ENCODE data around the gene LRRC52. TPM values are rescaled to one million over a fixed set of nuclear protein-coding genes. Genes with fewer than 3 reads are reported as not detected.

LRRC52 gene
- total and polyA plus RNA-seq, 3 experiments from 2014 or later, result not detected

- H3K9me3 Mint-ChIP-seq, result peaks cover 0 to 2% (median 0%) of the 10 kb centered on the region in 5 donors
- ChIA-PET CTCF (no interaction called here), POLR2A (no interaction called here)
- Histone ChIP-seq H3K9me3 (ENCODE audit: low read length) (no peaks in the 10 kb centered on the region), H3K4me1 (ENCODE audit: insufficient read depth, low read length) (no peaks in the 10 kb centered on the region), H3K27ac (ENCODE audit: low read depth, low read length) (no peak overlapping the region), H3K36me3 (ENCODE audit: insufficient read depth, low read length) (no peaks in the 10 kb centered on the region), H3K27me3 (ENCODE audit: insufficient read depth, low read length, poor library complexity, severe bottlenecking) (no peaks in the 10 kb centered on the region), H3K4me3 (ENCODE audit: low read length) (no peak overlapping the region)
- H3K4me3 Mint-ChIP-seq, result no peak overlapping the region
- H3K27me3 Mint-ChIP-seq, result peaks cover 7 to 26% of the 10 kb centered on the region in 2 donors
- H3K4me1 Mint-ChIP-seq, result no peaks in the 10 kb centered on the region
- H3K27ac Mint-ChIP-seq, result no peak overlapping the region
- no peaks in the 10 kb centered on the region for H3K36me3 Mint-ChIP-seq
- no peak for DNase-seq
These were observed 36.2 kb upstream of the LRRC52 start for GRCh38 chr1:165507570-165507969.

- no peak for DNase-seq
- Histone ChIP-seq H3K9me3 (ENCODE audit: low read length) (no peaks in the 10 kb centered on the region), H3K27ac (ENCODE audit: low read depth, low read length) (no peak overlapping the region), H3K36me3 (ENCODE audit: insufficient read depth, low read length) (no peaks in the 10 kb centered on the region), H3K27me3 (ENCODE audit: insufficient read depth, low read length, poor library complexity, severe bottlenecking) (no peaks in the 10 kb centered on the region), H3K4me1 (ENCODE audit: insufficient read depth, low read length) (no peaks in the 10 kb centered on the region), H3K4me3 (ENCODE audit: low read length) (no peak overlapping the region)
- CTCF ChIA-PET, result no interaction called here
- no peak overlapping the region for H3K27ac Mint-ChIP-seq
- no peaks in the 10 kb centered on the region for H3K4me1 Mint-ChIP-seq
- peaks cover 0 to 2% (median 0%) of the 10 kb centered on the region in 5 donors for H3K9me3 Mint-ChIP-seq
- POLR2A ChIA-PET, result no interaction called here
- H3K36me3 Mint-ChIP-seq, result no peaks in the 10 kb centered on the region
- H3K27me3 Mint-ChIP-seq, result peaks cover 5 to 24% of the 10 kb centered on the region in 2 donors
- no peak overlapping the region for H3K4me3 Mint-ChIP-seq
These were observed 35.5 kb upstream of the LRRC52 start for GRCh38 chr1:165508291-165508690.

GRCh38 chr1:165512816-165513215 lies 31.0 kb upstream of the LRRC52 start:
- peaks cover 6 to 19% of the 10 kb centered on the region in 2 donors for H3K27me3 Mint-ChIP-seq
- Histone ChIP-seq H3K4me1 (ENCODE audit: insufficient read depth, low read length) (no peaks in the 10 kb centered on the region), H3K9me3 (ENCODE audit: low read length) (no peaks in the 10 kb centered on the region), H3K27me3 (ENCODE audit: insufficient read depth, low read length, poor library complexity, severe bottlenecking) (no peaks in the 10 kb centered on the region), H3K4me3 (ENCODE audit: low read length) (no peak overlapping the region), H3K27ac (ENCODE audit: low read depth, low read length) (no peak overlapping the region), H3K36me3 (ENCODE audit: insufficient read depth, low read length) (no peaks in the 10 kb centered on the region)
- H3K36me3 Mint-ChIP-seq, result no peaks in the 10 kb centered on the region
- POLR2A ChIA-PET, result no interaction called here
- no peaks in the 10 kb centered on the region for H3K4me1 Mint-ChIP-seq
- CTCF ChIA-PET, result no interaction called here
- no peak overlapping the region for H3K4me3 Mint-ChIP-seq
- H3K27ac Mint-ChIP-seq, result no peak overlapping the region
- DNase-seq, result no peak
- no peaks in the 10 kb centered on the region for H3K9me3 Mint-ChIP-seq

- H3K36me3 ChIP-seq (ENCODE audit: insufficient read depth, low read length), result no peaks in the 10 kb centered on the region
- Mint-ChIP-seq H3K27me3 (peaks cover 7 to 36% of the 10 kb centered on the region in 2 donors), H3K36me3 (no peaks in the 10 kb centered on the region), H3K4me1 (no peaks in the 10 kb centered on the region), H3K27ac (no peak overlapping the region), H3K4me3 (no peak overlapping the region), H3K9me3 (peaks cover 5 to 16% (median 11%) of the 10 kb centered on the region in 5 donors)
- CTCF ChIA-PET, result no interaction called here
- no peaks in the 10 kb centered on the region for H3K9me3 ChIP-seq (ENCODE audit: low read length)
- no peak overlapping the region for H3K27ac ChIP-seq (ENCODE audit: low read depth, low read length)
- H3K4me3 ChIP-seq (ENCODE audit: low read length), result no peak overlapping the region
- POLR2A ChIA-PET, result no interaction called here
- H3K27me3 ChIP-seq (ENCODE audit: insufficient read depth, low read length, poor library complexity, severe bottlenecking), result no peaks in the 10 kb centered on the region
- no peak for DNase-seq
- H3K4me1 ChIP-seq (ENCODE audit: insufficient read depth, low read length), result no peaks in the 10 kb centered on the region
These were observed 27.3 kb upstream of the LRRC52 start for GRCh38 chr1:165516469-165516868.

- no peaks in the 10 kb centered on the region for H3K4me1 ChIP-seq (ENCODE audit: insufficient read depth, low read length)
- H3K4me3 ChIP-seq (ENCODE audit: low read length), result no peak overlapping the region
- Mint-ChIP-seq H3K36me3 (no peaks in the 10 kb centered on the region), H3K4me3 (no peak overlapping the region), H3K4me1 (no peaks in the 10 kb centered on the region), H3K27me3 (peaks cover 17 to 49% of the 10 kb centered on the region in 2 donors), H3K9me3 (peaks cover 10 to 26% (median 16%) of the 10 kb centered on the region in 5 donors), H3K27ac (no peak overlapping the region)
- DNase-seq, result no peak
- ChIA-PET POLR2A (no interaction called here), CTCF (no interaction called here)
- H3K27me3 ChIP-seq (ENCODE audit: insufficient read depth, low read length, poor library complexity, severe bottlenecking), result no peaks in the 10 kb centered on the region
- no peaks in the 10 kb centered on the region for H3K36me3 ChIP-seq (ENCODE audit: insufficient read depth, low read length)
- no peak overlapping the region for H3K27ac ChIP-seq (ENCODE audit: low read depth, low read length)
- H3K9me3 ChIP-seq (ENCODE audit: low read length), result no peaks in the 10 kb centered on the region
These were observed 23.2 kb upstream of the LRRC52 start for GRCh38 chr1:165520646-165521045.

GRCh38 chr1:165524639-165525285 lies 19.0 kb upstream of the LRRC52 start:
- Mint-ChIP-seq H3K4me1 (no peaks in the 10 kb centered on the region), H3K9me3 (peaks cover 7 to 17% (median 16%) of the 10 kb centered on the region in 5 donors), H3K36me3 (no peaks in the 10 kb centered on the region), H3K4me3 (no peak overlapping the region), H3K27me3 (peaks cover 31 to 69% of the 10 kb centered on the region in 2 donors), H3K27ac (no peak overlapping the region)
- H3K27me3 ChIP-seq (ENCODE audit: insufficient read depth, low read length, poor library complexity, severe bottlenecking), result peaks cover 8% of the 10 kb centered on the region
- ChIA-PET CTCF (no interaction called here), POLR2A (no interaction called here)
- no peak overlapping the region for H3K27ac ChIP-seq (ENCODE audit: low read depth, low read length)
- H3K4me1 ChIP-seq (ENCODE audit: insufficient read depth, low read length), result no peaks in the 10 kb centered on the region
- H3K36me3 ChIP-seq (ENCODE audit: insufficient read depth, low read length), result no peaks in the 10 kb centered on the region
- DNase-seq, result no peak
- no peaks in the 10 kb centered on the region for H3K9me3 ChIP-seq (ENCODE audit: low read length)
- H3K4me3 ChIP-seq (ENCODE audit: low read length), result no peak overlapping the region

- peaks cover 3 to 17% (median 13%) of the 10 kb centered on the region in 5 donors for H3K9me3 Mint-ChIP-seq
- no peak overlapping the region for H3K4me3 Mint-ChIP-seq
- H3K4me3 ChIP-seq (ENCODE audit: low read length), result no peak overlapping the region
- DNase-seq, result no peak
- H3K36me3 ChIP-seq (ENCODE audit: insufficient read depth, low read length), result no peaks in the 10 kb centered on the region
- no peak overlapping the region for H3K27ac ChIP-seq (ENCODE audit: low read depth, low read length)
- no peaks in the 10 kb centered on the region for H3K4me1 Mint-ChIP-seq
- CTCF ChIA-PET, result no interaction called here
- peaks cover 29 to 66% of the 10 kb centered on the region in 2 donors for H3K27me3 Mint-ChIP-seq
- H3K27me3 ChIP-seq (ENCODE audit: insufficient read depth, low read length, poor library complexity, severe bottlenecking), result peaks cover 8% of the 10 kb centered on the region
- H3K27ac Mint-ChIP-seq, result no peak overlapping the region
- no peaks in the 10 kb centered on the region for H3K4me1 ChIP-seq (ENCODE audit: insufficient read depth, low read length)
- POLR2A ChIA-PET, result no interaction called here
- H3K9me3 ChIP-seq (ENCODE audit: low read length), result no peaks in the 10 kb centered on the region
- H3K36me3 Mint-ChIP-seq, result no peaks in the 10 kb centered on the region
These were observed 18.1 kb upstream of the LRRC52 start for GRCh38 chr1:165525708-165526107.

GRCh38 chr1:165527251-165528007 lies 16.4 kb upstream of the LRRC52 start:
- no peaks in the 10 kb centered on the region for H3K36me3 ChIP-seq (ENCODE audit: insufficient read depth, low read length)
- ChIA-PET CTCF (no interaction called here), POLR2A (no interaction called here)
- Mint-ChIP-seq H3K4me3 (no peak overlapping the region), H3K27me3 (peaks cover 27 to 71% of the 10 kb centered on the region in 2 donors), H3K9me3 (peaks cover 0 to 5% (median under 1%) of the 10 kb centered on the region in 5 donors), H3K27ac (peak overlapping the region in 1 of 8 donors; percentile 1), H3K36me3 (no peaks in the 10 kb centered on the region), H3K4me1 (no peaks in the 10 kb centered on the region)
- H3K27ac ChIP-seq (ENCODE audit: low read depth, low read length), result no peak overlapping the region
- no peak overlapping the region for H3K4me3 ChIP-seq (ENCODE audit: low read length)
- H3K27me3 ChIP-seq (ENCODE audit: insufficient read depth, low read length, poor library complexity, severe bottlenecking), result peaks cover 8% of the 10 kb centered on the region
- DNase-seq, result no peak
- no peaks in the 10 kb centered on the region for H3K4me1 ChIP-seq (ENCODE audit: insufficient read depth, low read length)
- H3K9me3 ChIP-seq (ENCODE audit: low read length), result no peaks in the 10 kb centered on the region

All from CD8-positive, alpha-beta memory T cell (primary cell).